Activated T-helper 1 cell treated with anti-CD3 and anti-CD28 coated beads, Interleukin-12 subunit alpha, Interleukin-12 subunit beta, Interleukin-2, Interleukin-4 antibody, amounts not matched to agents 30 ng/mL and 10 ng/mL and 1 ng/mL, durations not matched to agents 14 hours and 24 hours and 36 hours (primary cell): ENCODE results near the gene INIP. TPM values are rescaled to one million over a fixed set of nuclear protein-coding genes. Genes with fewer than 3 reads are reported as not detected.

Experiments
- DNase-seq: peaks from one replicate; pipeline ENCODE4 v3.0.0; 2021; ENCODE audit warnings: low spot score
- H3K27ac Mint-ChIP-seq: one replicate; pipeline ENCODE4 v1.8.0; 2021; ENCODE audit warnings: mild to moderate bottlenecking, mixed read lengths
- H3K27me3 Mint-ChIP-seq: one replicate; pipeline ENCODE4 v1.8.0; 2022; ENCODE audit warnings: mild to moderate bottlenecking, moderate library complexity, mixed read lengths; ENCODE audit not compliant: insufficient read depth
- H3K36me3 Mint-ChIP-seq: one replicate; pipeline ENCODE4 v1.8.0; 2021; ENCODE audit warnings: low read depth, mixed read lengths
- H3K4me1 Mint-ChIP-seq: one replicate; pipeline ENCODE4 v1.8.0; 2021; ENCODE audit warnings: low read depth, mixed read lengths
- H3K4me3 Mint-ChIP-seq: one replicate; pipeline ENCODE4 v1.8.0; 2021; ENCODE audit warnings: mild to moderate bottlenecking, moderate library complexity, mixed read lengths
- H3K9me3 Mint-ChIP-seq: one replicate; pipeline ENCODE4 v1.8.0; 2021; ENCODE audit warnings: mixed read lengths
- intact Hi-C: fragments of 100-400 bp; cut with micrococcal nuclease; formaldehyde crosslinking; loops from one replicate; pipeline ENCODE4 v1.15.1; 2024
- total RNA-seq: library from RNA; stranded (reverse); gene quantifications from 2 replicates; pipeline ENCODE4 v1.2.3, GENCODE V29; 2022

The INIP gene
- total RNA-seq, 1 donor from 2014 or later: 38.3 TPM

GRCh38 chr9:112648624-112649023 is 69.3 kb downstream of the INIP start:
- Mint-ChIP-seq H3K27ac (no peak overlapping the region), H3K27me3 (no peaks in the 10 kb centered on the region), H3K36me3 (peaks cover 13% of the 10 kb centered on the region), H3K4me3 (no peak overlapping the region), H3K9me3 (peaks cover 19% of the 10 kb centered on the region), H3K4me1 (no peaks in the 10 kb centered on the region)
- intact Hi-C loops: no loop called here
- DNase-seq: no peak

GRCh38 chr9:112647596-112647995 is 70.3 kb downstream of the INIP start:
- Mint-ChIP-seq H3K36me3 (peaks cover 13% of the 10 kb centered on the region), H3K9me3 (peaks cover 19% of the 10 kb centered on the region), H3K27me3 (no peaks in the 10 kb centered on the region), H3K4me3 (no peak overlapping the region), H3K4me1 (no peaks in the 10 kb centered on the region), H3K27ac (no peak overlapping the region)
- DNase-seq: no peak
- intact Hi-C loops: no loop called here

GRCh38 chr9:112642126-112642525 is 75.8 kb downstream of the INIP start:
- no peaks in the 10 kb centered on the region for H3K27me3 Mint-ChIP-seq
- intact Hi-C loops: no loop called here
- no peak overlapping the region for H3K27ac Mint-ChIP-seq
- DNase-seq: no peak
- H3K36me3 Mint-ChIP-seq: peaks cover 6% of the 10 kb centered on the region
- H3K9me3 Mint-ChIP-seq: peaks cover 19% of the 10 kb centered on the region
- no peak overlapping the region for H3K4me3 Mint-ChIP-seq
- no peaks in the 10 kb centered on the region for H3K4me1 Mint-ChIP-seq

GRCh38 chr9:112640311-112640710 is 77.6 kb downstream of the INIP start:
- no peak for DNase-seq
- Mint-ChIP-seq H3K4me1 (no peaks in the 10 kb centered on the region), H3K9me3 (peaks cover 13% of the 10 kb centered on the region), H3K4me3 (no peak overlapping the region), H3K27me3 (no peaks in the 10 kb centered on the region), H3K36me3 (no peaks in the 10 kb centered on the region), H3K27ac (no peak overlapping the region)
- intact Hi-C loops: no loop called here

Other genes with a start within 250 kb of the INIP start
- 8.2 and 8.6 TPM in 2 replicates for gene KIAA1958, start 231.3 kb downstream of the INIP start, total RNA-seq
- gene SNX30, start 32.6 kb upstream of the INIP start, total RNA-seq: 1.9 and 2.1 TPM in 2 replicates
- gene SLC46A2, start 172.8 kb upstream of the INIP start, total RNA-seq: not detected in 2 replicates